Adipocyte (in vitro differentiated cells): ENCODE data around the gene PLEKHA6.

Source experiments
- DNase-seq: peaks from one replicate; pipeline ENCODE4 v3.0.0-alpha.2; 2015; ENCODE audit warnings: low read depth
- H3K27me3 ChIP-seq: replicated peaks from 2 replicates; pipeline ENCODE4 v1.7.0; 2013; ENCODE audit warnings: mild to moderate bottlenecking, low read length, moderate library complexity; ENCODE audit not compliant: control insufficient read depth, insufficient read depth
- H3K36me3 ChIP-seq: 2 replicates; pipeline ENCODE4 v1.7.0; 2013; ENCODE audit warnings: low read length, mild to moderate bottlenecking, moderate library complexity; ENCODE audit not compliant: control insufficient read depth, insufficient read depth, severe bottlenecking
- H3K4me1 ChIP-seq: 2 replicates; pipeline ENCODE4 v1.7.0; 2013; ENCODE audit warnings: mild to moderate bottlenecking, low read length, moderate library complexity; ENCODE audit not compliant: control insufficient read depth, insufficient read depth
- H3K4me3 ChIP-seq: 2 replicates; pipeline ENCODE4 v1.7.0; 2013; ENCODE audit warnings: mild to moderate bottlenecking, low read length, moderate library complexity
- H3K9ac ChIP-seq: 2 replicates; pipeline ENCODE4 v1.7.0; 2013; ENCODE audit warnings: mild to moderate bottlenecking, low read length, moderate library complexity
- H3K9me3 ChIP-seq: 2 replicates; pipeline ENCODE4 v1.7.0; 2013; ENCODE audit warnings: mild to moderate bottlenecking, low read length, moderate library complexity; ENCODE audit not compliant: control insufficient read depth

PLEKHA6 gene

DNA sequence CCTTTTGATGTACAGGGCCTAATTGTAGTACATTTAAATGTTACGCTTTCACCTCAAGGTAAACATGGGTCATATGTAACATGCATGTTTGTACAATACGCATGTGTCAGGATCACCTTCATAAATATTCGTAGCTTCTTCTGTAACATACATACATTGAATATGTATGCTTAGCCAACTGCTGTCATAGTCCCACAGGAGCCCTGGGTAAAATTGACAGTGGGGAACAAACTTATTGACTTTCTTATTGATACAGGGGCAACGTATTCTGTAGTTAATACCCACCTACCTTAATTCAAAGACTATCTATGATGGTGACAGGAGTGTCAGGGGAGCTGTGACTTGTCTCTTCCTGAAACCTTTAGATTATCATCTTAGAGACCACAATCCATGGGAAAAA lies 189.9 kb downstream of the PLEKHA6 start:
- Histone ChIP-seq H3K4me1 (no peaks in the 10 kb centered on the region), H3K27me3 (peaks cover 28% of the 10 kb centered on the region), H3K4me3 (no peak overlapping the region), H3K36me3 (no peaks in the 10 kb centered on the region), H3K9ac (no peak overlapping the region), H3K9me3 (peaks cover 2% of the 10 kb centered on the region)
- no peak for DNase-seq
